Fibroblast of lung (primary cell): Measurements from ENCODE around the gene ATXN8OS.

Experiments
- EZH2 ChIP-seq: IDR thresholded peaks from 2 replicates; pipeline ENCODE4 v1.5.1; 2012; ENCODE audit warnings: low read length, control low read depth, mild to moderate bottlenecking; ENCODE audit errors: missing control alignments
- TF ChIP-seq, protein P1 (sequence below), 2 donors: IDR thresholded peaks in 1 of 2; conservative IDR thresholded peaks in 1 of 2; 1 replicate in 1 of 2; 2 replicates in 1 of 2; pipeline ENCODE4 v1.5.1; 2011 to 2012; ENCODE audit warnings: low read length in 2 of 2, control low read depth in 1 of 2, inconsistent platforms in 1 of 2, low read depth in 1 of 2, mild to moderate bottlenecking in 1 of 2

DNA sequence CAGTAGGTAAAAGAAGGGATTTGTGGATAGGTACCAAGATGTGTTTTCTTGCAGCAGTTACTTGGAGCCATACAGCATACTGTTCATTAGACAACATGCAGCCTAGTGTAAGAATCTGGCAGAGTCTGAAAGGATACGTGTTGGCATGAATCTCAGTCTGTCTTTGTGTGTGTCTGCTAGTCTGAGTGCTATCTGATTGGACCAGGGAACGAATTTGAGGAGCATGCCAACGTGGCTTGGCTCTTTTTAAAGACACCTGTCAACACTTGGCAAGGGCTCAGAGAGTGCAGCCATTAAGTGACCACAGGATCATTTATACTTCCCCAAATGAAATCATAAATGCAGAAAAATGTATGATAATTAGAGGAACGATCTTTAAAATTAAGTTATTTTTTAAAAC lies 27.6 kb upstream of the ATXN8OS start:
- TF ChIP-seq, protein P1, sequence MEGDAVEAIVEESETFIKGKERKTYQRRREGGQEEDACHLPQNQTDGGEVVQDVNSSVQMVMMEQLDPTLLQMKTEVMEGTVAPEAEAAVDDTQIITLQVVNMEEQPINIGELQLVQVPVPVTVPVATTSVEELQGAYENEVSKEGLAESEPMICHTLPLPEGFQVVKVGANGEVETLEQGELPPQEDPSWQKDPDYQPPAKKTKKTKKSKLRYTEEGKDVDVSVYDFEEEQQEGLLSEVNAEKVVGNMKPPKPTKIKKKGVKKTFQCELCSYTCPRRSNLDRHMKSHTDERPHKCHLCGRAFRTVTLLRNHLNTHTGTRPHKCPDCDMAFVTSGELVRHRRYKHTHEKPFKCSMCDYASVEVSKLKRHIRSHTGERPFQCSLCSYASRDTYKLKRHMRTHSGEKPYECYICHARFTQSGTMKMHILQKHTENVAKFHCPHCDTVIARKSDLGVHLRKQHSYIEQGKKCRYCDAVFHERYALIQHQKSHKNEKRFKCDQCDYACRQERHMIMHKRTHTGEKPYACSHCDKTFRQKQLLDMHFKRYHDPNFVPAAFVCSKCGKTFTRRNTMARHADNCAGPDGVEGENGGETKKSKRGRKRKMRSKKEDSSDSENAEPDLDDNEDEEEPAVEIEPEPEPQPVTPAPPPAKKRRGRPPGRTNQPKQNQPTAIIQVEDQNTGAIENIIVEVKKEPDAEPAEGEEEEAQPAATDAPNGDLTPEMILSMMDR (conservative IDR thresholded peaks at IDR 0.05 in 1 of 2, IDR thresholded peaks at IDR 0.05 in 1 of 2; ENCODE audit: low read depth in 1 of 2, low read length in 2 of 2): no peak
- TF ChIP-seq EZH2: no peak
